Measurements from ENCODE around the gene EIF4E1B. TPM values are rescaled to one million over a fixed set of nuclear protein-coding genes. Genes with fewer than 3 reads are reported as not detected.

The EIF4E1B gene
- total RNA-seq, 2 experiments from 2014 or later = not detected

DNA sequence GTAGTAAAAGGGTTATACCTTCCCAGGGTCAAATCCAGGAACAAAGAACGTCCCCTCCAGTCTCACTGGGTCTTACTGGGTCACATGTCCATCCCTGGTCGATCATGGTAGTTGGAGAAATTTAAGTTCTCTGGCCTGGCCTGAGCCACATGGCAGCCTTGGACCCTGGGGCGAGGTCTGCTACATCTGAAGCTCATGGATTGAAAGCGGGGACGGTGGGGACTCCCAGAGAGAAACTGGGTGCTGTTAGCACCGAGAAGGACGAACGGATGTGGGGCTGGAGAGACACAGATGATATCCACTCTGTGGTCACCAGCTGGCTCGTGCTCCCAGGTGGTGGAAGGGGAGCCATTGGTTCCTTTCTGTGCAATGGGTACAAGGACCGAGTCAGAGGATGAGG, 63.7 kb downstream of the EIF4E1B start:
- intact Hi-C loops (cut with DNase I, micrococcal nuclease) = no loop called here
- ATAC-seq = no peak
- Mint-ChIP-seq H3K27me3 (peaks cover 61% of the 10 kb centered on the region), H3K36me3 (ENCODE audit: low read depth) (no peaks in the 10 kb centered on the region), H3K9me3 (ENCODE audit: low read depth) (no peaks in the 10 kb centered on the region), H3K4me3 (no peak overlapping the region), H3K27ac (no peak overlapping the region), H3K4me1 (no peaks in the 10 kb centered on the region)
- ChIA-PET POLR2A (no interaction called here), CTCF (interaction anchor here (1.6 kb wide), 1 partner anchor 12 kb away, joined by 3 read pairs; no protein-coding TSS in a partner anchor)
- no peak for DNase-seq

DNA sequence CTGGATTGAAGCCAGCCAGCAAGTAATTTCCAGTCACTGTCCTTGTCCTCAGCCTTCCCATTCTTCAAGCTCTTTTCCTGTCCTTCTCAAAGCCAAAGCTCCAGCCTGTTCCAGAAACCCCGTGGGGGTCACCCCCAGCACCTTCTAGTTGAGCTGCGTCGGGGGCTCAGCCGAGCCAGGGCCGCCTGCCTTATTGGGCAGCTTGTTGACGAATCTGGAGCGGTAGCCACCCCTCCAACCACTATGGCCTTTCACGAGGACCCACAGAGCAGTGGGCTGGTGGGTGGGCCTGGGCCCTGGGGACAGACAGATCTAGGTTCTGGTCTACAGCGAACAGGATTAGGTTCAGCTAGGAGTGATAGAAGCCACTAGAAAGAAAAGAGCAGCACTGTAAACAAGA, 64.2 kb downstream of the EIF4E1B start:
- POLR2A ChIA-PET = no interaction called here
- no peaks in the 10 kb centered on the region for H3K9me3 Mint-ChIP-seq (ENCODE audit: low read depth)
- H3K27me3 Mint-ChIP-seq = peaks cover 58% of the 10 kb centered on the region
- CTCF ChIA-PET = interaction anchor here (1.6 kb wide), 1 partner anchor 13 kb away, joined by 3 read pairs; no protein-coding TSS in a partner anchor
- H3K27ac Mint-ChIP-seq = no peak overlapping the region
- H3K4me1 Mint-ChIP-seq = no peaks in the 10 kb centered on the region
- intact Hi-C loops (cut with DNase I, micrococcal nuclease) = no loop called here
- ATAC-seq = no peak
- no peaks in the 10 kb centered on the region for H3K36me3 Mint-ChIP-seq (ENCODE audit: low read depth)
- no peak for DNase-seq
- H3K4me3 Mint-ChIP-seq = no peak overlapping the region

GRCh38 chr5:176695073-176695472, 64.6 kb downstream of the EIF4E1B start:
- H3K4me1 Mint-ChIP-seq = no peaks in the 10 kb centered on the region
- H3K4me3 Mint-ChIP-seq = no peak overlapping the region
- H3K36me3 Mint-ChIP-seq (ENCODE audit: low read depth) = no peaks in the 10 kb centered on the region
- ATAC-seq (no peak), DNase-seq (no peak)
- H3K27ac Mint-ChIP-seq = no peak overlapping the region
- ChIA-PET CTCF (no interaction called here), POLR2A (no interaction called here)
- H3K9me3 Mint-ChIP-seq (ENCODE audit: low read depth) = no peaks in the 10 kb centered on the region
- intact Hi-C loops (cut with DNase I, micrococcal nuclease) = no loop called here
- H3K27me3 Mint-ChIP-seq = peaks cover 58% of the 10 kb centered on the region

Small RNA genes lying within 50 kb of the gene (microRNA-seq; reads per million reads assigned to microRNA genes)
- gene MIR4281 (ENCODE audit: borderline replicate concordance) = not detected

Other genes with a start within 250 kb of the EIF4E1B start
- gene NOP16, start 242.1 kb upstream of the EIF4E1B start, total RNA-seq = 10 to 100 TPM; 54.3 to 65.4 TPM
- gene HIGD2A, start 241.9 kb upstream of the EIF4E1B start, total RNA-seq = 100 to 1,000 TPM; 104 to 140 TPM
- 10 to 100 TPM; 39.3 to 47.8 TPM for gene CLTB, start 214.1 kb upstream of the EIF4E1B start, total RNA-seq
- 10 to 100 TPM; 37.6 to 44.8 TPM for gene FAF2, start 182.3 kb upstream of the EIF4E1B start, total RNA-seq
- gene RNF44, start 93.3 kb upstream of the EIF4E1B start, total RNA-seq = 10 to 100 TPM; 61.6 to 62.9 TPM
- gene CDHR2, start 81.3 kb upstream of the EIF4E1B start, total RNA-seq = under 1 TPM; 0.37 to 0.61 TPM
- gene GPRIN1, start 20.5 kb upstream of the EIF4E1B start, total RNA-seq = 1 to 10 TPM; 3.8 to 4.1 TPM
- gene SNCB, start 141 bp upstream of the EIF4E1B start, total RNA-seq = under 1 TPM; 0.46 to 0.55 TPM
- gene TSPAN17, start 16.8 kb downstream of the EIF4E1B start, total RNA-seq = 10 to 100 TPM; 19.4 to 25.2 TPM
- gene UNC5A, start 179.9 kb downstream of the EIF4E1B start, total RNA-seq = not detected